OCI-LY1 (cell line): ENCODE data around the gene MAGI1.

Experiments used
- H2AFZ ChIP-seq: fragments of 200-600 bp; sonication (generic), shearing (Covaris generic); 2 replicates; pipeline ENCODE4 v1.6.0; 2014; ENCODE audit warnings: antibody characterized with exemption, mild to moderate bottlenecking, low read length
- H3F3A ChIP-seq: fragments of 200-600 bp; sonication (generic), shearing (Covaris generic); 2 replicates; pipeline ENCODE4 v1.6.0; 2014; ENCODE audit warnings: mild to moderate bottlenecking, antibody characterized with exemption, low read length, moderate library complexity; ENCODE audit not compliant: insufficient read depth
- H3K27ac ChIP-seq: fragments of 200-600 bp; sonication (generic); 2 replicates; pipeline ENCODE4 v1.5.1; 2014; ENCODE audit warnings: low read length, mixed run types, mild to moderate bottlenecking, low read depth; ENCODE audit not compliant: poor library complexity, severe bottlenecking
- H3K27me3 ChIP-seq: fragments of 200-600 bp; sonication (generic); 2 replicates; pipeline ENCODE4 v1.6.0; 2014; ENCODE audit warnings: antibody characterized with exemption, mild to moderate bottlenecking, low read length, moderate library complexity; ENCODE audit not compliant: insufficient read depth
- H3K36me3 ChIP-seq: fragments of 200-600 bp; sonication (generic); 2 replicates; pipeline ENCODE4 v1.6.1; 2014; ENCODE audit warnings: mild to moderate bottlenecking, antibody characterized with exemption, low read length, moderate library complexity, mixed read lengths; ENCODE audit not compliant: insufficient read depth
- H3K4me1 ChIP-seq: fragments of 200-600 bp; sonication (generic); 2 replicates; pipeline ENCODE4 v1.5.1; 2014; ENCODE audit warnings: mild to moderate bottlenecking, low read length, moderate library complexity; ENCODE audit not compliant: insufficient read depth, severe bottlenecking
- H3K4me2 ChIP-seq: fragments of 200-600 bp; sonication (generic), shearing (Covaris generic); 2 replicates; pipeline ENCODE4 v1.6.1; 2014; ENCODE audit warnings: low read length
- H3K4me3 ChIP-seq: fragments of 200-600 bp; sonication (generic); 2 replicates; pipeline ENCODE4 v1.5.1; 2014; ENCODE audit warnings: low read length, low read depth, mild to moderate bottlenecking, mixed read lengths; ENCODE audit not compliant: poor library complexity, severe bottlenecking
- H3K79me2 ChIP-seq: fragments of 200-600 bp; shearing (Covaris generic); 2 replicates; pipeline ENCODE4 v1.6.1; 2016; ENCODE audit warnings: mixed run types, low read length, mixed read lengths; ENCODE audit not compliant: insufficient read depth
- H3K9ac ChIP-seq: fragments of 200-600 bp; sonication (generic), shearing (Covaris generic); 2 replicates; pipeline ENCODE4 v1.6.1; 2014; ENCODE audit warnings: mild to moderate bottlenecking, low read length, mixed read lengths
- H3K9me2 ChIP-seq: fragments of 200-600 bp; sonication (generic), shearing (Covaris generic); 2 replicates; pipeline ENCODE4 v1.6.1; 2014; ENCODE audit warnings: low read depth, mild to moderate bottlenecking, low read length, mixed read lengths
- H3K9me3 ChIP-seq: fragments of 200-600 bp; shearing (Covaris generic); 2 replicates; pipeline ENCODE4 v1.6.1; 2014; ENCODE audit warnings: low read length, mixed read lengths
- H4K20me1 ChIP-seq: fragments of 200-600 bp; sonication (generic), shearing (Covaris generic); 2 replicates; pipeline ENCODE4 v1.6.0; 2016; ENCODE audit warnings: mild to moderate bottlenecking, low read length; ENCODE audit not compliant: insufficient read depth
- EZH2 ChIP-seq: fragments of 200-600 bp; sonication (generic), shearing (Covaris generic); IDR thresholded peaks from 2 replicates; pipeline ENCODE4 v1.8.0; 2017; ENCODE audit warnings: borderline replicate concordance, mixed run types, mild to moderate bottlenecking, antibody characterized with exemption, low read length, moderate library complexity, mixed read lengths
- TF ChIP-seq, protein P1 (sequence below): fragments of 200-600 bp; sonication (generic), shearing (Covaris generic); IDR thresholded peaks from 2 replicates; pipeline ENCODE4 v1.5.1; 2017; ENCODE audit warnings: mild to moderate bottlenecking, antibody characterized with exemption, low read length, moderate library complexity, mixed read lengths

The MAGI1 gene

DNA sequence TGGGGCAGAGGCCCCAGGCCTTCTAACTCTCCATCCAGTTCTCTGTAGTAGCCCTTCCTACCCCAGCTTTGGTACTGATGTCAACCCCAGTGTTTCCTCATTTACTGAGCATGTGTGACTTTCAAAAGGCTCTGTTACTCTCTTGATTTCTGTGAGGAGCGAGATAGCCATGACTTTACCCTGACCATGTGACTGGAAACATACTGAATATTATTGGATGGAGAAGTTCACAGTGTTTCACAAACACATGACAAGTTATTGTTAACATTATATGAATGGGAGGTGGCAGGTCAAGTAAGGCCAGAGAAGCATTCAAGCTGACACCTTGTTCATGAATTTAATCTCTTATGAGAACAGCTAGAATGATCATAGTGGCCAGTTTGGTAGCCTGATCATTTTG is 53.7 kb downstream of the MAGI1 start:
- H3K36me3 ChIP-seq: no peaks in the 10 kb centered on the region
- no peak overlapping the region for H3K27ac ChIP-seq
- no peak overlapping the region for H3K4me2 ChIP-seq
- H2AFZ ChIP-seq: no peak overlapping the region
- H3K9me2 ChIP-seq: no peaks in the 10 kb centered on the region
- no peaks in the 10 kb centered on the region for H3K79me2 ChIP-seq
- H3K27me3 ChIP-seq: no peaks in the 10 kb centered on the region
- no peak for TF ChIP-seq EZH2
- TF ChIP-seq, protein P1, sequence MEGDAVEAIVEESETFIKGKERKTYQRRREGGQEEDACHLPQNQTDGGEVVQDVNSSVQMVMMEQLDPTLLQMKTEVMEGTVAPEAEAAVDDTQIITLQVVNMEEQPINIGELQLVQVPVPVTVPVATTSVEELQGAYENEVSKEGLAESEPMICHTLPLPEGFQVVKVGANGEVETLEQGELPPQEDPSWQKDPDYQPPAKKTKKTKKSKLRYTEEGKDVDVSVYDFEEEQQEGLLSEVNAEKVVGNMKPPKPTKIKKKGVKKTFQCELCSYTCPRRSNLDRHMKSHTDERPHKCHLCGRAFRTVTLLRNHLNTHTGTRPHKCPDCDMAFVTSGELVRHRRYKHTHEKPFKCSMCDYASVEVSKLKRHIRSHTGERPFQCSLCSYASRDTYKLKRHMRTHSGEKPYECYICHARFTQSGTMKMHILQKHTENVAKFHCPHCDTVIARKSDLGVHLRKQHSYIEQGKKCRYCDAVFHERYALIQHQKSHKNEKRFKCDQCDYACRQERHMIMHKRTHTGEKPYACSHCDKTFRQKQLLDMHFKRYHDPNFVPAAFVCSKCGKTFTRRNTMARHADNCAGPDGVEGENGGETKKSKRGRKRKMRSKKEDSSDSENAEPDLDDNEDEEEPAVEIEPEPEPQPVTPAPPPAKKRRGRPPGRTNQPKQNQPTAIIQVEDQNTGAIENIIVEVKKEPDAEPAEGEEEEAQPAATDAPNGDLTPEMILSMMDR: no peak
- no peaks in the 10 kb centered on the region for H3K4me1 ChIP-seq
- H4K20me1 ChIP-seq: no peaks in the 10 kb centered on the region
- no peaks in the 10 kb centered on the region for H3F3A ChIP-seq
- no peak overlapping the region for H3K9ac ChIP-seq
- H3K9me3 ChIP-seq: no peaks in the 10 kb centered on the region
- H3K4me3 ChIP-seq: no peak overlapping the region

GRCh38 chr3:65983100-65983499 is 55.6 kb downstream of the MAGI1 start:
- Histone ChIP-seq H4K20me1 (no peaks in the 10 kb centered on the region), H3K4me1 (no peaks in the 10 kb centered on the region)

DNA sequence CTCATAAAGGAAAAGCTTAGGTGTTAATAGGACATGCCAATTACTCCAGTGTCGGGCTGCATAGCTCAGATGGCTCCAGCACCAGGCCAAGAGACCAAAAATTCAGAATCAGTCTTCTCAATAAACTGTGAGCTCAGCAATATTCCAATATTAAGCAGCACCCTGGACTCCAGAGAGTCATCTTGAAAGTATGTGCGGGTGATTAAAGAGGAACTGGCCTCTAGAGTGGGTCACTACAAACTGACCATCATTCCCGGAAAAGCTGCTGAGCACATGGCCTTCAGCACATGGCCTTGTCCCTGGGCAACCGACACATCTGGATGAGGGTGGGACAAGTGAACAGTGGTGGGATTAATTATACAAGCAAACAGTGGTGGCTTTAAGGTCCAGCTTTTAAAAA is 59.0 kb downstream of the MAGI1 start:
- Histone ChIP-seq H3K36me3 (no peaks in the 10 kb centered on the region), H3F3A (no peaks in the 10 kb centered on the region), H3K9me2 (no peaks in the 10 kb centered on the region), H3K79me2 (no peaks in the 10 kb centered on the region), H3K9me3 (no peaks in the 10 kb centered on the region), H2AFZ (no peak overlapping the region), H3K27ac (no peak overlapping the region), H3K4me2 (no peak overlapping the region), H3K9ac (no peak overlapping the region), H4K20me1 (no peaks in the 10 kb centered on the region), H3K27me3 (no peaks in the 10 kb centered on the region), H3K4me1 (no peaks in the 10 kb centered on the region), H3K4me3 (no peak overlapping the region)
- TF ChIP-seq, protein P1: no peak
- TF ChIP-seq EZH2: no peak

More at GRCh38 chr3:65983100-65983499, 55.6 kb downstream of the MAGI1 start:
- Histone ChIP-seq H3K79me2 (no peaks in the 10 kb centered on the region), H3K4me3 (no peak overlapping the region), H3K27me3 (no peaks in the 10 kb centered on the region), H3F3A (no peaks in the 10 kb centered on the region), H3K9me2 (no peaks in the 10 kb centered on the region), H3K9me3 (no peaks in the 10 kb centered on the region), H3K36me3 (no peaks in the 10 kb centered on the region), H3K4me2 (no peak overlapping the region), H3K9ac (no peak overlapping the region), H2AFZ (no peak overlapping the region), H3K27ac (no peak overlapping the region)
- no peak for TF ChIP-seq EZH2
- TF ChIP-seq, protein P1: no peak
